SK-N-SH (cell line): ENCODE data around the gene LAMTOR2. TPM values are rescaled to one million over a fixed set of nuclear protein-coding genes. Genes with fewer than 3 reads are reported as not detected.

Experiments
- CTCF ChIA-PET: fragments of 300-600, 350-600 bp; formaldehyde crosslinking; extraction: SDS; loops from one replicate; lab custom pipeline; 2021; lab: Yijun Ruan, JAX
- POLR2A ChIA-PET: fragments of 350-600 bp; sonication (Branson Sonifier 250); formaldehyde crosslinking; extraction: SDS; loops from one replicate; lab custom pipeline; 2020; ENCODE audit warnings: antibody characterized with exemption, inconsistent platforms; lab: Yijun Ruan, JAX
- DNase-seq: peaks from one replicate; pipeline ENCODE4 v3.0.0; 2012
- H2AFZ ChIP-seq: fragments of 200-600 bp; sonication (generic); 2 replicates; pipeline ENCODE4 v1.8.1; 2016; ENCODE audit warnings: antibody characterized with exemption, mild to moderate bottlenecking, low read depth
- H3F3A ChIP-seq: fragments of 200-600 bp; sonication (generic); replicated peaks from 2 replicates; pipeline ENCODE3; 2016; ENCODE audit warnings: antibody characterized with exemption, mild to moderate bottlenecking; ENCODE audit not compliant: insufficient read depth
- H3K27ac ChIP-seq, 2 experiments: fragments of 200-500 bp in 1 of 2; fragments of 200-600 bp in 1 of 2; sonication (Bioruptor generic) in 1 of 2; sonication (generic), shearing (Covaris generic) in 1 of 2; 2 replicates each; pipeline versions ENCODE4 v1.5.1 to v1.6.1; 2014 to 2016; ENCODE audit warnings: low read depth in 2 of 2, inconsistent platforms in 1 of 2, low read length in 1 of 2, mild to moderate bottlenecking in 1 of 2, mixed read lengths in 1 of 2
- H3K27me3 ChIP-seq: fragments of 200-600 bp; sonication (generic), shearing (Covaris generic); 2 replicates; pipeline ENCODE4 v1.6.1; 2016; ENCODE audit warnings: mixed run types; ENCODE audit not compliant: insufficient read depth
- H3K36me3 ChIP-seq, 2 experiments: fragments of 200-500 bp in 1 of 2; fragments of 200-600 bp in 1 of 2; sonication (Bioruptor generic) in 1 of 2; sonication (generic) in 1 of 2; replicated peaks in 1 of 2; 2 replicates each; pipeline versions ENCODE3 to v1.5.1; 2014 to 2016; ENCODE audit warnings: low read length in 1 of 2, mild to moderate bottlenecking in 1 of 2; ENCODE audit not compliant: insufficient read depth in 2 of 2, control insufficient read depth in 1 of 2
- H3K4me1 ChIP-seq, 2 experiments: fragments of 200-500 bp in 1 of 2; fragments of 200-600 bp in 1 of 2; sonication (Bioruptor generic) in 1 of 2; sonication (generic), shearing (Covaris generic) in 1 of 2; 2 replicates each; pipeline versions ENCODE4 v1.5.1 to v1.6.1; 2014 to 2016; ENCODE audit warnings: low read depth in 1 of 2, low read length in 1 of 2, mixed run types in 1 of 2; ENCODE audit not compliant: insufficient read depth in 2 of 2, control insufficient read depth in 1 of 2
- H3K4me2 ChIP-seq: fragments of 200-600 bp; sonication (generic), shearing (Covaris generic); 2 replicates; pipeline ENCODE4 v1.6.1; 2017; ENCODE audit warnings: mixed run types
- H3K4me3 ChIP-seq, 2 experiments: fragments of 200-500 bp in 1 of 2; fragments of 200-600 bp in 1 of 2; sonication (Bioruptor generic) in 1 of 2; sonication (generic), shearing (Covaris generic) in 1 of 2; 2 replicates each; pipeline versions ENCODE4 v1.5.1 to v1.8.1; 2014 to 2016; ENCODE audit warnings: low read depth in 2 of 2, inconsistent platforms in 1 of 2, low read length in 1 of 2, mild to moderate bottlenecking in 1 of 2, mixed read lengths in 1 of 2, moderate library complexity in 1 of 2
- H3K79me2 ChIP-seq: fragments of 200-600 bp; sonication (generic); 2 replicates; pipeline ENCODE4 v1.8.1; 2017; ENCODE audit warnings: mild to moderate bottlenecking; ENCODE audit not compliant: insufficient read depth
- H3K9ac ChIP-seq: fragments of 200-600 bp; sonication (generic); 2 replicates; pipeline ENCODE4 v1.6.1; 2017; ENCODE audit warnings: mixed run types
- H3K9me2 ChIP-seq: fragments of 200-600 bp; sonication (generic); 2 replicates; pipeline ENCODE4 v1.6.1; 2017; ENCODE audit warnings: mixed run types
- H3K9me3 ChIP-seq: fragments of 200-600 bp; sonication (generic); 2 replicates; pipeline ENCODE4 v1.6.1; 2017; ENCODE audit warnings: mixed run types, mild to moderate bottlenecking, moderate library complexity
- H4K20me1 ChIP-seq: fragments of 200-600 bp; sonication (generic); 2 replicates; pipeline ENCODE4 v1.6.1; 2017; ENCODE audit warnings: mild to moderate bottlenecking, mixed run types; ENCODE audit not compliant: insufficient read depth
- CHD2 ChIP-seq: fragments of 150-350 bp; IDR thresholded peaks from 2 replicates; pipeline ENCODE4 v1.6.1; 2018; ENCODE audit warnings: low read length; ENCODE audit not compliant: partially characterized antibody
- FOSL2 ChIP-seq: IDR thresholded peaks from 2 replicates; pipeline ENCODE4 v1.4.0; 2012; ENCODE audit warnings: low read depth, mild to moderate bottlenecking, moderate library complexity, borderline replicate concordance
- FOXJ3 ChIP-seq: sonication (generic); formaldehyde crosslinking; IDR thresholded peaks from 2 replicates; pipeline ENCODE4 v1.5.1; 2020; ENCODE audit warnings: mild to moderate bottlenecking, missing genetic modification reagents
- GABPA ChIP-seq: IDR thresholded peaks from 2 replicates; pipeline ENCODE4 v1.4.0; 2012; ENCODE audit warnings: low read depth, mild to moderate bottlenecking
- JUND ChIP-seq: IDR thresholded peaks from 2 replicates; pipeline ENCODE4 v1.4.0; 2012
- MEF2A ChIP-seq: IDR thresholded peaks from 2 replicates; pipeline ENCODE4 v1.4.0; 2012; ENCODE audit warnings: low read depth, borderline replicate concordance
- MXI1 ChIP-seq: IDR thresholded peaks from 2 replicates; pipeline ENCODE4 v1.6.1; 2012; ENCODE audit warnings: mild to moderate bottlenecking, low read depth, low read length, improper control_type of control experiment
- NRF1 ChIP-seq: IDR thresholded peaks from 2 replicates; pipeline ENCODE4 v1.6.1; 2012; ENCODE audit warnings: low read depth, mild to moderate bottlenecking, low read length
- RAD21 ChIP-seq: IDR thresholded peaks from 2 replicates; pipeline ENCODE4 v1.6.1; 2012; ENCODE audit warnings: mild to moderate bottlenecking, low read length
- RCOR1 ChIP-seq: fragments of 150-350 bp; IDR thresholded peaks from 2 replicates; pipeline ENCODE4 v1.6.1; 2017; ENCODE audit warnings: antibody characterized with exemption, low read length
- TAF1 ChIP-seq: IDR thresholded peaks from 2 replicates; pipeline ENCODE4 v1.6.1; 2012; ENCODE audit warnings: low read depth, mild to moderate bottlenecking, low read length, moderate library complexity, borderline replicate concordance
- WGBS: methylation state at CpG from one replicate; pipeline ENCODE4 v1.1.6; 2017; ENCODE audit warnings: low lambda C conversion rate; 5-methylcytosine and 5-hydroxymethylcytosine counted together
- polyA plus RNA-seq, 3 experiments: library from polyadenylated mRNA; depleted of rRNA; stranded (reverse); fragments of >200 nt; gene quantifications; 2 replicates each; pipeline ENCODE4 v1.2.3, GENCODE V29; 2012
- TF ChIP-seq, protein P1 (sequence below): IDR thresholded peaks from 2 replicates; pipeline ENCODE4 v1.4.0; 2012; ENCODE audit warnings: low read depth, borderline replicate concordance
- TF ChIP-seq, protein P2 (sequence below): fragments of 150-350 bp; IDR thresholded peaks from 2 replicates; pipeline ENCODE4 v1.6.1; 2016; ENCODE audit warnings: mild to moderate bottlenecking, low read depth, low read length

LAMTOR2 gene
- polyA plus RNA-seq, 1 of the 3 experiments (the other 2 are of a cell fraction) = 230 TPM

DNA sequence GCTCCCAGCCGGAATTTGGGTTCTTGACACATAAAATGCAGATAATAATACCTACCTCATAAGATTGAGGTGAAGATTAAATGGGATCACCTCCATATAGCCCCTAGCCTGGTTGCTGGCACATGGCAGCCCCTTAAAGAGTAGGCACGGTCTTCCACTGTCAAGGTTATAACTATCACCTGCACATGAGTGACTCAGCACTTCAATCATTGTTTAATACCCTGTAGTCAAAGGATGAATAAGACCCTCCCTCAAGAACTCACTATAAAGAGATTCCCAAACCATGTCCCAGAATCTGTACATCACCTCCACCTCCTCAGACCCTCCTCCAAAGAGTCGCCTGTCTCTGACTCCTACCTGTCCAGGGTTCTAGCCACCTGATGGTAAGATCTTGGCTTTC lies 53.5 kb downstream of the LAMTOR2 start:
- no peak overlapping the region for H3K27ac ChIP-seq

More for the DNA sequence above, 53.5 kb downstream of the LAMTOR2 start:
- no peak overlapping the region for H3K9ac ChIP-seq
- H4K20me1 ChIP-seq = no peaks in the 10 kb centered on the region
- TF ChIP-seq, protein P1, sequence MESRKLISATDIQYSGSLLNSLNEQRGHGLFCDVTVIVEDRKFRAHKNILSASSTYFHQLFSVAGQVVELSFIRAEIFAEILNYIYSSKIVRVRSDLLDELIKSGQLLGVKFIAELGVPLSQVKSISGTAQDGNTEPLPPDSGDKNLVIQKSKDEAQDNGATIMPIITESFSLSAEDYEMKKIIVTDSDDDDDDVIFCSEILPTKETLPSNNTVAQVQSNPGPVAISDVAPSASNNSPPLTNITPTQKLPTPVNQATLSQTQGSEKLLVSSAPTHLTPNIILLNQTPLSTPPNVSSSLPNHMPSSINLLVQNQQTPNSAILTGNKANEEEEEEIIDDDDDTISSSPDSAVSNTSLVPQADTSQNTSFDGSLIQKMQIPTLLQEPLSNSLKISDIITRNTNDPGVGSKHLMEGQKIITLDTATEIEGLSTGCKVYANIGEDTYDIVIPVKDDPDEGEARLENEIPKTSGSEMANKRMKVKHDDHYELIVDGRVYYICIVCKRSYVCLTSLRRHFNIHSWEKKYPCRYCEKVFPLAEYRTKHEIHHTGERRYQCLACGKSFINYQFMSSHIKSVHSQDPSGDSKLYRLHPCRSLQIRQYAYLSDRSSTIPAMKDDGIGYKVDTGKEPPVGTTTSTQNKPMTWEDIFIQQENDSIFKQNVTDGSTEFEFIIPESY = no peak
- TF ChIP-seq FOSL2 = no peak
- no peak for TF ChIP-seq JUND
- no peak for TF ChIP-seq NRF1
- TF ChIP-seq, protein P2, sequence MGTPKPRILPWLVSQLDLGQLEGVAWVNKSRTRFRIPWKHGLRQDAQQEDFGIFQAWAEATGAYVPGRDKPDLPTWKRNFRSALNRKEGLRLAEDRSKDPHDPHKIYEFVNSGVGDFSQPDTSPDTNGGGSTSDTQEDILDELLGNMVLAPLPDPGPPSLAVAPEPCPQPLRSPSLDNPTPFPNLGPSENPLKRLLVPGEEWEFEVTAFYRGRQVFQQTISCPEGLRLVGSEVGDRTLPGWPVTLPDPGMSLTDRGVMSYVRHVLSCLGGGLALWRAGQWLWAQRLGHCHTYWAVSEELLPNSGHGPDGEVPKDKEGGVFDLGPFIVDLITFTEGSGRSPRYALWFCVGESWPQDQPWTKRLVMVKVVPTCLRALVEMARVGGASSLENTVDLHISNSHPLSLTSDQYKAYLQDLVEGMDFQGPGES = no peak
- TF ChIP-seq MEF2A = no peak
- no peak for TF ChIP-seq MXI1
- no peak for TF ChIP-seq RCOR1
- no peak for TF ChIP-seq RAD21
- no peak for TF ChIP-seq FOXJ3
- no peak for TF ChIP-seq TAF1
- no peak for TF ChIP-seq CHD2
- TF ChIP-seq GABPA = no peak
- no peaks in the 10 kb centered on the region for H3K9me2 ChIP-seq
- ChIA-PET CTCF (interaction anchor here (6.3 to 29.6 kb wide), 2 partner anchors 12 to 23 kb away, joined by 69 to 1559 read pairs; partner anchors contain the start of gene LMNA), POLR2A (no interaction called here)
- H2AFZ ChIP-seq = no peak overlapping the region
- no peaks in the 10 kb centered on the region for H3K9me3 ChIP-seq
- peaks cover 42 to 54% of the 10 kb centered on the region in 2 experiments for H3K4me1 ChIP-seq
- H3K4me3 ChIP-seq = no peak overlapping the region
- no peaks in the 10 kb centered on the region for H3K27me3 ChIP-seq
- peaks cover 32% of the 10 kb centered on the region for H3K79me2 ChIP-seq
- H3K4me2 ChIP-seq = no peak overlapping the region
- peaks cover 40% of the 10 kb centered on the region for H3F3A ChIP-seq
- DNase-seq = no peak
- 92% methylated on average over 3 of the region's 3 CpGs for WGBS
- H3K36me3 ChIP-seq = no peaks in the 10 kb centered on the region

Other genes with a start within 250 kb of the LAMTOR2 start
- 16.5 and 24.6 TPM in 2 replicates for gene GON4L, start 197.6 kb upstream of the LAMTOR2 start, polyA plus RNA-seq (2012; rRNA removed)
- gene SYT11, start 195.2 kb upstream of the LAMTOR2 start, polyA plus RNA-seq (2012; rRNA removed) = 26.7 and 37.0 TPM in 2 replicates
- 28.8 and 35.3 TPM in 2 replicates for gene RIT1, start 143.4 kb upstream of the LAMTOR2 start, polyA plus RNA-seq (2012; rRNA removed)
- gene KHDC4, start 120.4 kb upstream of the LAMTOR2 start, polyA plus RNA-seq (2012; rRNA removed) = 43.1 and 94.4 TPM in 2 replicates
- not detected in 2 replicates for gene RXFP4, start 113.1 kb upstream of the LAMTOR2 start, polyA plus RNA-seq (2012; rRNA removed)
- 32.4 and 50.8 TPM in 2 replicates for gene ARHGEF2, start 76.2 kb upstream of the LAMTOR2 start, polyA plus RNA-seq (2012; rRNA removed)
- 1,136 and 1,763 TPM in 2 replicates for gene SSR2, start 33.8 kb upstream of the LAMTOR2 start, polyA plus RNA-seq (2012; rRNA removed)
- gene UBQLN4, start 984 bp upstream of the LAMTOR2 start, polyA plus RNA-seq (2012; rRNA removed) = 37.0 and 45.6 TPM in 2 replicates
- not detected in 2 replicates for gene RAB25, start 6.4 kb downstream of the LAMTOR2 start, polyA plus RNA-seq (2012; rRNA removed)
- gene MEX3A, start 27.7 kb downstream of the LAMTOR2 start, polyA plus RNA-seq (2012; rRNA removed) = 15.1 and 16.2 TPM in 2 replicates
- gene LMNA, start 59.9 kb downstream of the LAMTOR2 start, polyA plus RNA-seq (2012; rRNA removed) = 726 and 983 TPM in 2 replicates
- 1.3 and 2.3 TPM in 2 replicates for gene SEMA4A, start 98.8 kb downstream of the LAMTOR2 start, polyA plus RNA-seq (2012; rRNA removed)
- 28.5 and 40.2 TPM in 2 replicates for gene SLC25A44, start 139.3 kb downstream of the LAMTOR2 start, polyA plus RNA-seq (2012; rRNA removed)
- gene PMF1, start 158.2 kb downstream of the LAMTOR2 start, polyA plus RNA-seq (2012; rRNA removed) = 72.5 and 89.5 TPM in 2 replicates
- gene BGLAP, start 187.4 kb downstream of the LAMTOR2 start, polyA plus RNA-seq (2012; rRNA removed) = 0.96 and 1.1 TPM in 2 replicates
- gene PAQR6, start 193.3 kb downstream of the LAMTOR2 start, polyA plus RNA-seq (2012; rRNA removed) = 2.4 and 3.5 TPM in 2 replicates
- gene SMG5, start 228.0 kb downstream of the LAMTOR2 start, polyA plus RNA-seq (2012; rRNA removed) = 21.3 and 28.2 TPM in 2 replicates
- 4.2 and 4.5 TPM in 2 replicates for gene TMEM79, start 229.5 kb downstream of the LAMTOR2 start, polyA plus RNA-seq (2012; rRNA removed)
- 40.5 and 41.7 TPM in 2 replicates for gene GLMP, start 240.9 kb downstream of the LAMTOR2 start, polyA plus RNA-seq (2012; rRNA removed)
- not detected in 2 replicates for gene VHLL, start 244.5 kb downstream of the LAMTOR2 start, polyA plus RNA-seq (2012; rRNA removed)